Hematopoietic multipotent progenitor cell treated with erythropoietin and hydrocortisone succinate and interleukin-3 and kit ligand, for 15 days (in vitro differentiated cells): Measurements from ENCODE around the gene SLC38A5.
"Not testable (repeated sequence)": the region's sequence is repeated elsewhere in the genome, so short reads cannot be mapped to it uniquely, and the experiment has no call there.

Experiments used
- DNase-seq: peaks from one replicate; pipeline ENCODE4 v3.0.0-alpha.2; 2015; ENCODE audit warnings: low spot score

SLC38A5 gene

GRCh38 chrX:48468247-48468671 lies 1.8 kb downstream of the SLC38A5 start:
- peak; percentile 39 for DNase-seq

DNA sequence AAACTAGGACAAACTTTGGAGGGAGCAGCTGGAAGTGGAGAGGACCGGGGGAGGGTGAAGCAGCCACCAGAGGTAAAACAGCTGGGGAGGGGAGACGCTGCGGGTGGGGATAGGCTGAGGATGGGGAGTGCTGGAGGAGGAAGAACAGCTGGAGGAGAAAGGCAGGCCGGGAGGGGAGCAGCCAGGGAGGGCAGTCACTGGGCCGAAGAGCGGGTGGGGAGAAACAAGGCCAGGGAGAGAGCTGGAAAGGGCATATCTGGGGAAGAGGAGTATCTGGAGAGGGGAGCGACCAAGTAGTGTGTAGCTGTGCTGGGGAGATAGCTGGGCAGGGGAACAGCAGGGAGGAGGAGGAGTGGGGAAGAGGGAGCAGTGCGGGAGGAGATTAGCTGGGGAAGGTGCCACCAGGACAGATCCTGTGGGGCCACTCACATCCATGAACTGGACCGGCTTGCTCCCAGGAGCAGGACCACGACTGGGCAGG lies 2.7 kb downstream of the SLC38A5 start:
- DNase-seq: peak; percentile 41

DNA sequence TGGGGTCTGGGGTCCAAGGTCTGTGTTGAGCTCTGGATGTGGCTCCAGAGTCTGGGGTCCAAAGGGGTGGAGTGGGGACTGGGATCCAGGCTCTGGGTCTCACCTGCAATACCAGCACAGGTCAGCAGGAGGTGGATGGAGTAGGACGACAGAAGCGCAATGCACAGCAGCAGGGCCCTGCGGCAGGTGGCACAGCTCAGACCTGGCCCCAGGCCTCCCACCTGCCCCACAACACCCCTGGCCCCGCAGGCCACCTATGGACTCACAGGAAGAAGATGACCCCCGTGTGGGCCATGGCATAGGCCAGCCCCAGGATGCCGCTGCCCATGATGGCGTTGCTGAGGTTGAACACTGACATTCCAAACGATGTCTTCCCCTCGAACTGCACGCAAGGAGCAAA lies 3.4 kb downstream of the SLC38A5 start:
- peak; percentile 44 for DNase-seq

- DNase-seq: no peak
Observed at GRCh38 chrX:48465336-48465933, 4.6 kb downstream of the SLC38A5 start.

GRCh38 chrX:48461830-48462229 lies 8.2 kb downstream of the SLC38A5 start:
- DNase-seq: no peak

DNA sequence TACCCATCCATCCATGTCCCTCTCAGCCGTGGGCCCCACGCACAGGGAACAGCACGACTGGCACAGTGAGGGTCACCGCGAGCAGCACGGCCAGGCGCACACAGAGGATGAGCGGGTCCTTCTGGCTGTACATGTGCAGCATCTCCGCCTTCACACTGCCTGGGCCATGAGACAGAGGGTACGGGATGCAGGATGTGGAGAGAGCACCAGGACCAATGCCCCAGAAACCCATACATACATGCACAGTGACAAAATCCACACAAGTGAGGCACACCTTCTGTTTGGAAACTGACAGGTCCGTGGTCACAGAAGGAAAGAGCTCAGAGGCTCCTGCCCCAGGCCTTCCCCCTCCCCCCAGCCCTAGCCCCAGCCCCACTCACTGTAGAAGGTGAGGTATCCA lies 9.5 kb downstream of the SLC38A5 start:
- no peak for DNase-seq

GRCh38 chrX:48460031-48460430 lies 10.0 kb downstream of the SLC38A5 start:
- DNase-seq: no peak

- no peak for DNase-seq
Observed at GRCh38 chrX:48459483-48459882, 10.6 kb downstream of the SLC38A5 start.

DNA sequence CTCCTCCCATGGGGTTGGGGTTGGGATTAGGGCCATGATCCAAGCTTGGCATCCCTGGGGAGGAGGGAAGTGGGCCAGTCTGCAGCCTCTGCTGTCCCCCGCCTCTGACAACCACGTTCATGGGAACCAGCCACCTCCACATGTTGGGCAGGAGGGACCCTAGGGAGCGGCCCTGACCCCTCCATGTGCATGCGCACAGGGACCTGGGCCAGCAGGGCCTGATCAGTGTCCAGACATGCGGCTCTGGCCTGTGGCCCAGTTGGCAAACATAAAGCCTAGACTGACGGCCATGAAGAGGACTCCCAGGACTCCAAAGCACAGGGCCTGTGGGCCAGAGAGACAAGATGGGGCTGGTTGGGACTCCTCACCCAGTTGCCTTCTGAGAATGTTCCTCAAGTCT lies 11.3 kb downstream of the SLC38A5 start:
- no peak for DNase-seq

DNA sequence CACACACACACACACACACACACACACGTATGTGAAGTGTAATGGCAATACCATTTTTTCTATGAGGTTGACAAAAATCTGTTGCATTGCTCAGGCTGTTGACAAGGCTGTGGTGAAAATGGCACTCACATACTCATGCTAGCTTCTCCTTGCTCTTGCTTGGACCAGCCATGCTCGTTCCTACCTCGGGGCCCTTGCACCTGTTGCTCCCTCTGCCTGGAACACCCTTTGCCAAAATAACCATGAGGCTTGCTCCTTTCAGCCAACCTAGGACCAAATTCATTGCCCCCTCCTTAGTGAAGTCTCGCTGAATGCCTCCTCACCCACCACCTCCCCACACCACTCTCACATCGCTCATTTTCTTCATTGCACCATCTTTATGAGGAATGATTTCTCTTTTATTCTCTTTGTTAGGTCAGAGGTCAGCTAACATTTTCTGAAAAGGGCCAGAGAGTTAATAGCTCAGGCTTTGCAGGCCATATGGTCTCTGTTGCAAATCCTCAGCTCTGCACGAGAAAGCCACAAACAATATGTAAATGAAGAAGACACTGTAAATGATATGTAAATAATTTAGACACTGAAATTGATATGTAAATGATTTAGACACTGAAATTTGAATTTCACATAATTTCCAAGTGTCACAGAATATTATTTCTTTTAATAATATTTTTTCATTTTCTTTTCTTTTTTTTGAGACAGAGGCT lies 13.3 kb downstream of the SLC38A5 start:
- no peak for DNase-seq

DNA sequence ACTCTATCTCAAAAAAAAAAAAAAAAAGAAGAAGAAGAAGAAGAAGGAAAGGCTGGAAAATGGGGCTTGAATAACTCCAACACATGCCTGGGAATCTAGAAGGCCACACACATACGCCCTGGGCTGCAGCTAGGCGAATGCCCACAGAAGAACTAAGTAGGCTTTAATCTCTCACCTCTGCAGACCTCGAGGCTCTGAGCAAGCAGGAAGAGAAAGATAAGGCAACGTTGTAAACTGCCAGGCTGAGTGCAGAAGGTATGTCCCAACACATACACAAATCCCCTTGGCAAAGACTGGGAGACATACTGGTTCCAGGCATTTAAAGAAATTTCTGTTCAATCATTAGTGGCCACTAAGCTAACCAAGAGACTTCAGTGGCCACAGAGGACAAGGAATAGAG lies 18.4 kb downstream of the SLC38A5 start:
- peak; percentile 6 for DNase-seq

- DNase-seq: no peak
Observed at GRCh38 chrX:48450076-48450475, 20.0 kb downstream of the SLC38A5 start.

GRCh38 chrX:48447201-48447600 lies 22.9 kb downstream of the SLC38A5 start:
- not testable (repeated sequence) for DNase-seq

DNA sequence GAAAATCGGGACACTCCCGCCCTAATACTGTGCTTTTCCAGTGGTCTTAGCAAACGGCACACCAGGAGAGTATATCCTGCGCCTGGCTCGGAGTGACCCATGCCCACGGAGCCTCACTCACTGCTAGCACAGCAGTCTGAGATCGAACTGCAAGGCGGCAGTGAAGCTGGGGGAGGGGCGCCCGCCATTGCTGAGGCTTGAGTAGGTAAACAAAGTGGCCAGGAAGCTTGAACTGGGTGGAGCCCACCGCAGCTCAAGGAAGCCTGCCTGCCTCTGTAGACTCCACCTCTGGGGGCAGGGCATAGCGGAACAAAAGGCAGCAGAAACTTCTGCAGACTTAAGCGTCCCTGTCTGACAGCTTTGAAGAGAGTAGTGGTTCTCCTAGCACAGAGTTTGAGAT lies 36.3 kb downstream of the SLC38A5 start:
- not testable (repeated sequence) for DNase-seq

DNA sequence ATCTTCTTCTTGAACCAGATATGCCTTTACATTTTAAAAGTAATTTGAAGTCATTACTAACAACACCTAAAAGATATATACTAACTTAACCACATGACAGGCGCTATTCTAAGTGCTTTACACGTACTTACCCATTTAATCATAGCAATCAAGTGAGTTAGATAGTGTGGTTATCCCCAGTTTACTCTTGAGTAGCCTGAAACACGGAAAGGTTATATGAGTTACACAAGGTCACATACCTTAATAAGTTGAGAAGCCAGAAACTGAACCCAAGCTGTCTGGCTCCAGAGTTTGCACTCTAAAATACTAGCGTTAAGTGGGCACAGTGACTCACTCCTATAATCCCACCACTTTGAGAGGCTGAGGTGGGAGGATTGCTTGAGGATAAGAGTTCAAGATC lies 39.9 kb downstream of the SLC38A5 start:
- DNase-seq: not testable (repeated sequence)

DNA sequence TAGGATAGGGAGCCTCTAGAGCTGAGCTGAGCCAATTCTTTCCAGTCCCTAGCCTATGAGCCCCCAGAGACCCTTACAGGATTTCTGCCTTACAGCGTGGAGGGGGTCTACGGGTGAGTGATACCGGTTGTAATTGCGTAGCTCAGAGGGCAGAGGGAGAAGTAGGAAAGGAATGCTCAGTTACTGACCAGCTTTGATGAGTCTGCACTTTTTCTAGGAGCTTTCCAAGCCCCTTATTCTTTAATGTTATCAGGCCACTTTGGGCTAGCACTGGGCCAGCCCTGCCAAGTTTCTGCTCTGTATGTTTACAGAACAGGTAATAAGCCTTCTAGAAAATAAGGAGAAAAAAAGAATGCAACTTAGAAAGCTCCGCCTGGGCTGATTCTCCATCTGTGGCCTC lies 40.5 kb downstream of the SLC38A5 start:
- not testable (repeated sequence) for DNase-seq

- DNase-seq: not testable (repeated sequence)
Observed at GRCh38 chrX:48427027-48427716, 42.9 kb downstream of the SLC38A5 start.

GRCh38 chrX:48411860-48412259 lies 58.2 kb downstream of the SLC38A5 start, which contains the start of gene SSX4B:
Gene SSX4B (minus strand): TSS chrX:48411960. CDS start chrX:48411372, 588 bp downstream.
- not testable (repeated sequence) for DNase-seq
